HG03064 (cell line): ENCODE data around the gene PPRC1.

Experiments
- ATAC-seq: cut with Tn5 transposase; IDR thresholded peaks from one replicate; pipeline ENCODE4 v1.9.1; 2021; ENCODE audit warnings: low read depth; ENCODE audit not compliant: unreplicated experiment

PPRC1 gene

GRCh38 chr10:102116656-102117055, 16.2 kb upstream of the PPRC1 start:
- no peak for ATAC-seq

GRCh38 chr10:102117391-102118159, 15.3 kb upstream of the PPRC1 start:
- no peak for ATAC-seq

GRCh38 chr10:102118867-102119266, 14.0 kb upstream of the PPRC1 start:
- ATAC-seq: no peak

GRCh38 chr10:102119417-102120141, 13.3 kb upstream of the PPRC1 start:
- ATAC-seq: no peak

- peak; percentile 48 for ATAC-seq
Measured at GRCh38 chr10:102120142-102120990, 12.5 kb upstream of the PPRC1 start, which contains the start of gene LDB1. TSS of gene LDB1 (minus strand) at chr10:102120368. CDS start at chr10:102120110, 258 bp downstream.

- no peak for ATAC-seq
Measured at GRCh38 chr10:102120991-102121738, 11.7 kb upstream of the PPRC1 start.

GRCh38 chr10:102121739-102122372, 11.0 kb upstream of the PPRC1 start:
- ATAC-seq: no peak

- ATAC-seq: no peak
Measured at GRCh38 chr10:102122450-102122849, 10.4 kb upstream of the PPRC1 start.

GRCh38 chr10:102123223-102123622, 9.6 kb upstream of the PPRC1 start:
- no peak for ATAC-seq

- ATAC-seq: no peak
Measured at GRCh38 chr10:102131286-102132170, 1.3 kb upstream of the PPRC1 start.

- ATAC-seq: no peak
Measured at GRCh38 chr10:102132193-102132562, 662 bp upstream of the PPRC1 start.

GRCh38 chr10:102133373-102134195, 744 bp downstream of the PPRC1 start:
- ATAC-seq: peak; percentile 7

GRCh38 chr10:102134416-102134815, 1.6 kb downstream of the PPRC1 start:
- ATAC-seq: no peak

- ATAC-seq: no peak
Measured at GRCh38 chr10:102135956-102136526, 3.2 kb downstream of the PPRC1 start.

- ATAC-seq: no peak
Measured at GRCh38 chr10:102139281-102140110, 6.7 kb downstream of the PPRC1 start.

- ATAC-seq: no peak
Measured at GRCh38 chr10:102140218-102140617, 7.4 kb downstream of the PPRC1 start.
